ENCODE results near the gene SLC8A2.
A peak's percentile ranks its signal among the peaks of the same experiment; 100 is the strongest.

Gene SLC8A2

DNA sequence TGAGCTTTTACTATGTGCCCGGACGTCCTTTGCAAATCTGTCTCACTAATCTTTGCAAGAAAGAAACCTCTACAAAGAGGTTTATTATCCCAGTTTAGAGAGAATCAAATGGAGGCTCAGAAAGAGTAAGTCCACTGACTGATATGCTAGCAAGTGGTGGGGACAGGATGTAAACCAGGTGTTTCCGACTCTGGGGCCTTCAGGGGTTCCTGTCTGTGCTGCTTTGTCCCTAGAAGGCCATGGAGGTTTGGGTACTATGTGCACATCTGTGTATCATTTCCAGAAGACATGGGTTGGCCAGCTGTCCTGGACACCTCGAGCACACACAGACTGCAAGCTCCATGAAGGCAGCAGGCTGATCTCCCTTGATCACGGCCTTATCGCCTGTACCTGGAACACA lies 13.5 kb upstream of the SLC8A2 start:
- peak overlapping the region; percentile 99 for H3K27ac Mint-ChIP-seq

DNA sequence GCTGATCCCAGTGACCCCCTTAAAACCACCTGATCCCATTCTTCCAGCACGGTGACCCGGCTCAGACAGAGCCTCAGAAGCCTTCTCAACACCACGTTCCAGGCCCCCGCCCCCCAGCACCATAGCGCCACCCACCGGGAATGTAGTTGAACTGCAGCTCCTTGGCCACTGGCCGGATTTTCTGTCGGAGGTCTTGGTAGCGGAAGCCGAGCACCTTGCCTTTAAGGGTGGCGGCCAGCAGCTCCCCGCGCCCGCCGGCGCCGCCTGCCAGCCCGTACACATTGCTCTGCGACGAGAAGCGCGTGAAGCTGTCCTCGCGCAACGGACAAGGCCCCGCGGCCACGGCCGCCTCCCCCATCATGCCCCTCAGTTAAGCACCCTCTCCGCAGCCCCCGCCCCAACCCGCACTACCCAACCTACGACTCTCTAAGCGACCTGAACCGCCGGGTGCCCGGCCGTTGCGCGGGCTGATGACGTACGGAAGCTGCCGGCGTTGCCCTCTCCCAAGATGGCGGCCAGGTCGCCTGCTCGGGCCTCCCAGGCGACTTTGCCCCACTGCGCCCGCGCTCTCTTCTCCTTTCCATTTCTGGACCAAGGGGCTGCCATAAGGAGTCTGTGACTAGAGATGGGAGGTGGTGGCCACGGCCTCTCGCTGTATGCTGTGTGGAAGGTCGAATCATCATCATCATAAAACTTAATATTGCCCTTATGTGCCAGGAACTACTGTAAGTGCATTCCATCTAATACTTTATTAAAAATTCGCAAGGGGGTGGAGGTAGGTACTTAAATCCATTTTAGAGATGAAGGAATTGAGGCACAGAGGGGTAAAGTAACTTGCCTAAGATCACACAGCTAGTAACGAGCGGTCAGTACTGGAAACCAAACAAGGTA lies 12.4 kb upstream of the SLC8A2 start, which contains the start of gene KPTN:
Gene KPTN, minus strand, starts transcription at position 420 of the 891 bp plus-strand sequence. Its CDS starts 59 bp downstream, at position 361.
- peak within 1 kb of the TSS; percentile 99 for H3K27ac Mint-ChIP-seq
- peaks cover 40% of the 10 kb centered on the region for H3K4me1 Mint-ChIP-seq (ENCODE audit: low read depth)
- H3K9me3 Mint-ChIP-seq (ENCODE audit: low read depth), result no peaks in the 10 kb centered on the region
- H3K36me3 Mint-ChIP-seq, result no peaks in the 10 kb centered on the region
- peak within 1 kb of the TSS; percentile 99 for H3K4me3 Mint-ChIP-seq
- no peaks in the 10 kb centered on the region for H3K27me3 Mint-ChIP-seq

More for the DNA sequence above, 13.5 kb upstream of the SLC8A2 start:
- Mint-ChIP-seq H3K4me1 (ENCODE audit: low read depth) (peaks cover 43% of the 10 kb centered on the region), H3K27me3 (no peaks in the 10 kb centered on the region), H3K9me3 (ENCODE audit: low read depth) (no peaks in the 10 kb centered on the region), H3K36me3 (no peaks in the 10 kb centered on the region), H3K4me3 (peak overlapping the region; percentile 99)

DNA sequence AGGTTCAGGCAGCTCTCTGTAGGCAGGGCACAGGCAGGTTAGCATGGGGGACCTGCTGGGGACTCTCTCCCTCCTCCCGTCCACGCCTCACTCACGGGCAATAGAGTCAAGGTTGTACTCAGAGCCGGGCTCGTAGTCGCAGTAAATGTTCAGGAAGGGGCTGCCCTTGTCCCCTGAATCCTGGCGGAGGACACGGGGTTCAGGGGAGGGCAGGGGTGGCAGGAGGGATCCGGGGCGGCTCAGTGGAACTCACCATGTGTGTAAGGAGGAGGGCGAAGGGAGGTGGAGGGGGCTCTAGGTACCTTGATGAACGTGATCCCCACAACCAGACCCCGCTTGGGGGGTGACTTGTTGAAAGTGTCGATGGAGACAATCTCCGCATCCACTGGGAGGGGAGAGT lies 11.5 kb upstream of the SLC8A2 start:
- Mint-ChIP-seq H3K27ac (peak overlapping the region; percentile 99), H3K36me3 (peaks cover 2% of the 10 kb centered on the region), H3K4me3 (peak overlapping the region; percentile 99), H3K9me3 (ENCODE audit: low read depth) (no peaks in the 10 kb centered on the region), H3K4me1 (ENCODE audit: low read depth) (peaks cover 40% of the 10 kb centered on the region), H3K27me3 (no peaks in the 10 kb centered on the region)

DNA sequence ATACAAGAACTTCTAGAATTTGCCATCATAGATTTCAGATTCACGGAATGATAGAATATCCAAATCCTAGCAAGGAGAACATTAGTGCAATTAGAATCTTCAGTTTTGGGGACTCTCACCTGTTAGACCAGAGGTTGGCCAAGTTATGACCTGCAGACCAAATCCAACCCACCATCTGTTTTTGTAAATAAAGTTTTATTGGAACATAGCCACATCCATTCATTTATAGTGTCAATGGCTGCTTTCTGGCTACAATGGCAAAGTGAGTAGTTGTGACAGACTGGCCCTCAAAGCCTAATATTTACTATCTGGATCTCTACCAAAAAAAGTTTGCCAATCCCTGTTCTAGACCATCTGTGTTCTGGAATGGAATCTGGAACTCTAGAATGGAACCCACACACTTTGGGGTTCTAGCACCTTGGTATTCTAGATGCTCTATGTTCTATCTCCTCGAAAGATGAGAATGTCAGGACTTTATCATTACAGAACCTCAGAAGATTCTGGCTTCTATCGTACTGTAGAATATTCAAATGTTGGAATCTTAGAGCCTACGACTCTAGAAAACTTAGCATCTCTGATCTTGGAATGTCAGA lies 9.9 kb upstream of the SLC8A2 start:
- H3K27ac Mint-ChIP-seq, result no peak overlapping the region

DNA sequence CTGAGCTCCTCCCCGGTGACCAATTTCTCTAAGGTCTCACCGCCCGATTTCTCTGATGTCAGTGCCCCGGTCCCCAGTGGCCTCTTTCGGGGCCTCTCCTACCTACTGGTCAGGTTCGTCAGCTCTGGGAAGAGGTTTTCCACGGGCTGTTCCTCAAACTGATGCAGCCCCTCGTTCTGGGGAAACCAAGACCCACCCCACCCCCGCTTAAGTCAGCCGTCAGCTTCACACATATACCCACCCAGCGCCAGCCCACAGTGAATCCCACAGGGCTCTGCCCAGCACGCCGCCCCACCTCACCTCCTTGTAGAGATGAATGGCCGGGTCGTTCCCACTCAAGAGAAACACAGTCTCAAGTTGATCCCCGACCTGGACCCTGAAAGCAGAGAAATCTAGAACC lies 9.0 kb upstream of the SLC8A2 start:
- no peak overlapping the region for H3K27ac Mint-ChIP-seq
- no peak overlapping the region for H3K4me3 Mint-ChIP-seq
- H3K4me1 Mint-ChIP-seq (ENCODE audit: low read depth), result peaks cover 18% of the 10 kb centered on the region
- peaks cover 2% of the 10 kb centered on the region for H3K36me3 Mint-ChIP-seq
- H3K9me3 Mint-ChIP-seq (ENCODE audit: low read depth), result no peaks in the 10 kb centered on the region
- no peaks in the 10 kb centered on the region for H3K27me3 Mint-ChIP-seq

More for the DNA sequence above, 9.9 kb upstream of the SLC8A2 start:
- H3K9me3 Mint-ChIP-seq (ENCODE audit: low read depth), result no peaks in the 10 kb centered on the region
- no peak overlapping the region for H3K4me3 Mint-ChIP-seq
- H3K4me1 Mint-ChIP-seq (ENCODE audit: low read depth), result peaks cover 27% of the 10 kb centered on the region
- no peaks in the 10 kb centered on the region for H3K27me3 Mint-ChIP-seq
- peaks cover 2% of the 10 kb centered on the region for H3K36me3 Mint-ChIP-seq

DNA sequence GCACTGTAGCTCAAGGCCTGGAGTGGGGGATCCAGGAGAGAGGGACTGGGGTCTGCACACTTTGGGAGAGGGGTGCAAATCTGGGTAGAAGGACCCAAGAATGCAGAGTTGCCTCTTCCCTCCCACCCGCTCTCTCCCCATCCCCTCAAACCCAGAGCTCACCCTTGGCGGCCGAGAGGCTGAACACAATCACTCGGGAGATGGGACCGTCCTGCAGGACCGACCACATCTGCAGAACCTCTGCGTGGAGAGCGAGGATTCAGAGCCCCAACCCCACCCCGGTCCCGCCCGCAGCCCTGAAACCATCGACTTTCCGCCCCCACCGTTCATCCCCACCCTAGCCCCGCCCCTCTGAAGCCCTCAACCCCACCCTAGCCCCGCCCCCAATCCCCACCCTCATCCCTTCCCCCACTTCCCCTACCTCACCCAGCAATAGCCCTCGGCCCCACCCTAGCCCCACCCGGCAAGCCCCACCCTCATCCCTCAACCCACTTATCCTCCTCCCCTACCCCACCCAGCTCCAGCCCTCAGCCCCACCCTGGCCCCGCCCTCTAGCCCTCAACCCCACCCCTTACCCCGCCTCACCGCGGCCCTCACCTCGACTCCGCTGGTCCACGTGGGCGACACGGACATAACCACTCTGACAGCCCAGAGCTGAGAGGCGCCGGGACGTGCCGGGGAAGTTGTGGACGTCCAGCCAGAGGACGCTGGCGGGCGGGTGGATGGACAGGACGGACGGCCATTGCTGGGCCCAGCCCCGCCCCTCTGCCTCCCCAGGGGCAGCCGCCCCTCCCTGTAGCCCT lies 8.2 kb upstream of the SLC8A2 start:
- peaks cover 3% of the 10 kb centered on the region for H3K36me3 Mint-ChIP-seq
- H3K27ac Mint-ChIP-seq, result no peak overlapping the region
- H3K4me1 Mint-ChIP-seq (ENCODE audit: low read depth), result peaks cover 10% of the 10 kb centered on the region
- peaks cover 1% of the 10 kb centered on the region for H3K27me3 Mint-ChIP-seq
- no peaks in the 10 kb centered on the region for H3K9me3 Mint-ChIP-seq (ENCODE audit: low read depth)
- no peak overlapping the region for H3K4me3 Mint-ChIP-seq

DNA sequence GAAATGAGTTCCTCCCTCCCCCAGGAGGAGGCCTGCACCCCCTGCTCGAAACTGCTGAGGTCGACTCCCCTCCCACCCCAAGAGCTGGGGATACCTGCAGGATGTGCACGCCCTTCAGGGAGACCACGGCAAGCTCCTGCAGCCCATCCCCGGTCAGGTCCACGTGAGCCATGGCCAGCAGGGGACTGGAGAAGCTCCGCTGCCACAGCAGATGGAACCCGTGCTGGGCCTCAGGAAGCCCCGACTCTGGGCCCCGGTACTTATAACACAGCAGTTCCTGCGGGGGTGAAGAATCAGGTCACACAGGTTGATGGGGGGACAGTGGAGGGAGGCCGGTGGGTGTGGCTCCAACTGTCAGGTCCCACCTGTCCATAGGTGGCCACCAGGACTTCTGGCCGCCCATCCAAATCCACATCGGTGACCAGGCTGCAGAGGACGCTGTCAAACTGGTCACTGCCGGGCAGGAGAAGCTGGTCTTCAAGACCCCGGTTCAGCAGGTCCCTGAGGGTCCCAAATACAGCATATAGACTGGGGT lies 4.8 kb upstream of the SLC8A2 start:
- Mint-ChIP-seq H3K4me1 (ENCODE audit: low read depth) (peaks cover 3% of the 10 kb centered on the region), H3K27ac (no peak overlapping the region), H3K36me3 (peaks cover 5% of the 10 kb centered on the region), H3K4me3 (no peak overlapping the region), H3K9me3 (ENCODE audit: low read depth) (no peaks in the 10 kb centered on the region), H3K27me3 (peaks cover 9% of the 10 kb centered on the region)

DNA sequence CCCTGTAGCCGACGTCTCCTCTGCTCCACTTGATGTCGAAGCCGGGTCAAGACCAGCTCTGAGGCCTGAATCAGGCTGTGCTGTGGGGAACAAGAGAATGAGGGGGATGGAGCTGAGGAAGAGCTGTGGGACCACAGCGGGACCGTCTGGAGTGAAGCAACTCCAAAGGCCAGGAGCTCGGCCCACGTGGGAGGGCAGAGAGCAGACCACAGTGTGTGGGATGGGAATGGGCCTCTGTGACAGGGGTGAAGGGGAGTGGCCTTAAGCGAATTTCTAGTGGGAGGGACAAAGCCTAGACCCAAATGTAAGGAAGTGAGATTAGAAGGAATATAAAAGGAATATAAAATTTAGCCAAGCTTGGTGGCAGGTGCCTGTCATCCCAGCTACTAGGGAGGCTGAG lies 3.8 kb upstream of the SLC8A2 start:
- Mint-ChIP-seq H3K27me3 (peaks cover 15% of the 10 kb centered on the region), H3K27ac (no peak overlapping the region), H3K4me1 (ENCODE audit: low read depth) (peaks cover 10% of the 10 kb centered on the region), H3K36me3 (peaks cover 5% of the 10 kb centered on the region), H3K9me3 (ENCODE audit: low read depth) (no peaks in the 10 kb centered on the region), H3K4me3 (no peak overlapping the region)

DNA sequence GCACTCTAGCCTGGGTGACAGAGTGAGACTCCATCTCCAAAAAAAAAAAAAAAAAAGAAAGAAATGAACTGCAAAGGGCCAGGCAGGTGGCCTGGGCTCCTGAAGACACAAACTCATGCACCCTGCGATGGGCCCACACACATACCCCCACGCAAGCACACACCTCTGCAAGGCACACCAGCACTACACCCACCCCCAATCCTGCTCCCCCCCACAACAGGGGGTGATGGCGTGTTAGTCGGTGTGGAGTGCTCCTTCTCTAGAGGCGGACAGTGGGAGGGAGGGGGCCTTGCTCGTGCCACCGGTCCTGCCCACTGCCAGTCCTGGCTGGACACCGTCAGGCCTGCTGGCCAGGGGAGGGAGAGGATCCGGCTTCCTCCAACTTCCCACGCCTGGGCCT lies 1.6 kb upstream of the SLC8A2 start:
- Mint-ChIP-seq H3K4me3 (no peak overlapping the region), H3K27ac (no peak overlapping the region), H3K36me3 (peaks cover 3% of the 10 kb centered on the region)

DNA sequence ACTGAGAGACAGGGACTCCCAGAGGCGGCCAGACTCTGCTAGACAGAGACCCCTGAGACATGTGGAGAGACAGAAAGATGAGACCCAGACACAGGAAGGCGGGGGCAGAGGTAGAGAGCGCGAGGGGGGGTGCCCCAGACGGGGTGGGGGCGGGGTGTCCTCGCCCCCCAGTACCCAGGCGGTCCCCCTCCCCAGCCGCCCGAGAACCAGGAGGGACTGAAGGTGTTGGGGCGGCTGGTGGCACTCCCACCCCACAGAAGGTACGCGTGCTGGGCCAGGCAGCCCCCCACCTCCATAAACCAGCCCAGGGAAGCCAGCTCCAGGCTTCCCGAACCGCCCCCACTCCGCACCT lies 336 bp downstream of the SLC8A2 start:
- peak overlapping the region; percentile 66 for H3K4me3 Mint-ChIP-seq
- peaks cover 14% of the 10 kb centered on the region for H3K4me1 Mint-ChIP-seq (ENCODE audit: low read depth)
- H3K27me3 Mint-ChIP-seq, result peaks cover 29% of the 10 kb centered on the region
- H3K9me3 Mint-ChIP-seq (ENCODE audit: low read depth), result no peaks in the 10 kb centered on the region
- peaks cover 3% of the 10 kb centered on the region for H3K36me3 Mint-ChIP-seq
- H3K27ac Mint-ChIP-seq, result no peak overlapping the region

More for the DNA sequence above, 1.6 kb upstream of the SLC8A2 start:
- Mint-ChIP-seq H3K4me1 (ENCODE audit: low read depth) (peaks cover 14% of the 10 kb centered on the region), H3K9me3 (ENCODE audit: low read depth) (no peaks in the 10 kb centered on the region), H3K27me3 (peaks cover 24% of the 10 kb centered on the region)

DNA sequence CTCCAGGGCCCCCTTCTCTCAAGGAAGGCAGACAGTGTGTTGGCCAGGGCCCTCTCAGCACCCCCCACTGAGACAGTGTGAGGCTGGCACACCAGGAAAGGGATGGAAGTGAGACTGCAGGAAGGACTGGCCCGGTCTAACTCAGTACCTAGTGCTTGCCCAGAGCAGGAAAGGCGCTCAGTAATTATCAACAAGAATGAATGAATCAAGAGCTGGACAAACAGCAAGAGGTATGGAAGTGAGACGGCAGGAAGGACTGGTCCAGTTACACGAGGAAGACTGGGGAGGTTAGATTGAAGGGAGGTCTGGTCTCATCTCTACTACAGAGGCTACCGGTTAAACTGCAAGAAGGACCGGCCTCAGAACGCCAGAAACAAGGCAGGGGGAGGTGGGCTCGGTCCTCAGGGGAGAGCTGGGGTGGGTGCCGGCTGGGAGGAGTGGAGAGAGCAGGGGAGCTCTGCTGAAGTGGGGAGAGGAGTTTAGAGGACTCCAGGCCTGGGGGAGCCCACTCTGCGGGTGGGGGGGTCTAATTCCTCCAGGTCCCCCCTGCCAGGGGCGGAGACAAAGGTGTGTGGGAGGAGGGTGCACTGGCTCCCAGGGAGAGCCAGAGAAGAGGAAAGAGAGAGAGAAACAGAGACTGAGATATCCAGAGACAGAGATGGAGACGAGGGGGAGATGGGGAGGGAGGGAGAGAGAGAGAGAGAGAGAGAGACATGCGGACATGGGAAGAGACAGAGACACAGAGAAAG lies 1.1 kb downstream of the SLC8A2 start:
- Mint-ChIP-seq H3K27me3 (peaks cover 29% of the 10 kb centered on the region), H3K9me3 (ENCODE audit: low read depth) (no peaks in the 10 kb centered on the region)

DNA sequence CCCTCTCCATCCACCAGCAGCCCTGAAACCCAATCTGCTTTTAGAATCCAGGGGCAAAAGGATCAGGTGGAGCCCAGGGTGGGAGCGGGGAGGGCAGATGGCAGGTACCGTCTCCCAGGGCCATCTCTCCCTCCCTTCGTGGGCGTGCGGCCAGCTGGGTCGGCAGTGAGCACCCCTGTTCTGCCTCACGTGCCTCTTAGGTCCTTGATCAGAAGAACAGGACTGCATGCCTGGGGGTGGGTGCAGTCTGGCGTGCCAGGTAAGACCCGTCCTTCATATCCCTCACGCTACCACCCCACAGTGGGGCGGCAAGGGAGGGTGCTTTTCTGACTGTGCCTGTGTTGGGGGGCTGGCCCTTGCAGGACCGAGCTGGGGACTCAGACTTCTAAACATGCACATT lies 2.0 kb downstream of the SLC8A2 start:
- Mint-ChIP-seq H3K27ac (no peak overlapping the region), H3K27me3 (peaks cover 29% of the 10 kb centered on the region), H3K4me1 (ENCODE audit: low read depth) (peaks cover 14% of the 10 kb centered on the region), H3K36me3 (peaks cover under 1% of the 10 kb centered on the region), H3K4me3 (no peak overlapping the region), H3K9me3 (ENCODE audit: low read depth) (no peaks in the 10 kb centered on the region)

More for the DNA sequence above, 1.1 kb downstream of the SLC8A2 start:
- Mint-ChIP-seq H3K36me3 (peaks cover 3% of the 10 kb centered on the region), H3K4me1 (ENCODE audit: low read depth) (peaks cover 14% of the 10 kb centered on the region), H3K27ac (no peak overlapping the region), H3K4me3 (peak overlapping the region; percentile 8)

DNA sequence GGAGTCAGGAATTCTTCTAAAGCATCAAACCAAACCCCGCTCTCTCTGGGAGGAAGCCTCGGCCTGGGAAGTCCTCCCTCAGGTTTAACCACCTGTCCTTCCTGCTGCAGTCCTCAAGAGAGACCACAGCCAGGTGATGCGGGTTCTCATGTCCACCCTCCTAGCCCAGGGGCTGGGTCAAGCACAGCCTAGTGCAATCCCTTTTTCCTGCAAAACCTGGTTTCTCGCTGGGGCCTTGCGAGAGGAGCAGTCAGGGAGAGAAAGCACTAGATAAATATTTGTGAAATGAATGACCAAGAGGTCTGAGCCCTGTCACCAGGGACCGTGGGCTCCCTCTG lies 2.4 kb downstream of the SLC8A2 start:
- Mint-ChIP-seq H3K4me1 (ENCODE audit: low read depth) (peaks cover 14% of the 10 kb centered on the region), H3K4me3 (no peak overlapping the region), H3K27ac (no peak overlapping the region), H3K27me3 (peaks cover 27% of the 10 kb centered on the region), H3K36me3 (no peaks in the 10 kb centered on the region), H3K9me3 (ENCODE audit: low read depth) (no peaks in the 10 kb centered on the region)

DNA sequence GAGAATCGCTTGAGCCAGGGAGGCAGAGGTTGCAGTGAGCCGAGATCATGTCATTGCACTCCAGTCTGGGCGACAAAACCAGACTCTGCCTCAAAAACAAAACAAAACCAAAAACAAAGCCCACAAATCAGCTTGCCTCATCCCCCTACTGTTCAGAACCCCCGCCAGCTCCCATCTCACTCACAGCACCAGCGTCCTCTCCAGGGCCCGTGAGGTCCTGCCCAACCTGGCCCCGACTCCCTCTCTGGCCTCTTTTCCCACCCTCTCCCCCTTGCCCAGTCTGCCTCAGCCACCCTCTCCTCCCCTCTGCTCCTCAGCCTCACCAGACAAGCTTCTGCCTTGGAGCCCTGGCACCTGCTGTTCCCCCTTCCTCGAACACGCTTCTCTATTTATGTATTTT lies 3.8 kb downstream of the SLC8A2 start:
- H3K36me3 Mint-ChIP-seq, result no peaks in the 10 kb centered on the region
- H3K9me3 Mint-ChIP-seq (ENCODE audit: low read depth), result no peaks in the 10 kb centered on the region
- H3K4me1 Mint-ChIP-seq (ENCODE audit: low read depth), result peaks cover 14% of the 10 kb centered on the region
- no peak overlapping the region for H3K27ac Mint-ChIP-seq
- H3K27me3 Mint-ChIP-seq, result peaks cover 27% of the 10 kb centered on the region
- H3K4me3 Mint-ChIP-seq, result no peak overlapping the region
